OCI-LY7 (cell line): ENCODE data around the gene AADAC. TPM values are rescaled to one million over a fixed set of nuclear protein-coding genes. Genes with fewer than 3 reads are reported as not detected.

Source experiments
- BruUV-seq: library from RNA; stranded (reverse); fragments of 400-500 nt; replicated peaks from 2 replicates; lab custom pipeline; 2021; lab: Mats Ljungman, UMichigan
- CTCF ChIA-PET: fragments of 300-600 bp; sonication (Branson Sonifier 250); formaldehyde crosslinking; loops from one replicate; lab custom pipeline; 2022; ENCODE audit warnings: antibody characterized with exemption; ENCODE audit not compliant: unreplicated experiment; lab: Charles Lee
- POLR2A ChIA-PET: fragments of 300-600 bp; sonication (Branson Sonifier 250); formaldehyde crosslinking; loops from one replicate; lab custom pipeline; 2022; ENCODE audit warnings: antibody characterized with exemption; lab: Charles Lee
- DNase-seq: peaks from one replicate; pipeline ENCODE4 v3.0.0-alpha.2; 2015; ENCODE audit warnings: low spot score
- H2AFZ ChIP-seq: fragments of 200-600 bp; sonication (generic), shearing (Covaris generic); 2 replicates; pipeline ENCODE4 v1.6.1; 2014; ENCODE audit warnings: mild to moderate bottlenecking, antibody characterized with exemption, low read length, moderate library complexity
- H3K27ac ChIP-seq: fragments of 200-600 bp; sonication (generic); 2 replicates; pipeline ENCODE4 v1.5.1; 2014; ENCODE audit warnings: mixed run types, low read depth, mild to moderate bottlenecking, moderate library complexity, low read length, inconsistent platforms; ENCODE audit not compliant: poor library complexity, severe bottlenecking
- H3K36me3 ChIP-seq: fragments of 200-600 bp; sonication (generic); 2 replicates; pipeline ENCODE4 v1.6.1; 2014; ENCODE audit warnings: mild to moderate bottlenecking, antibody characterized with exemption, low read length, moderate library complexity, mixed read lengths; ENCODE audit not compliant: insufficient read depth
- H3K4me1 ChIP-seq: fragments of 200-600 bp; sonication (generic); 2 replicates; pipeline ENCODE4 v1.5.1; 2014; ENCODE audit warnings: mild to moderate bottlenecking, low read length; ENCODE audit not compliant: insufficient read depth, poor library complexity, severe bottlenecking
- H3K4me2 ChIP-seq: fragments of 200-600 bp; sonication (generic); 2 replicates; pipeline ENCODE4 v1.6.1; 2014; ENCODE audit warnings: mild to moderate bottlenecking, low read length
- H3K4me3 ChIP-seq: fragments of 200-600 bp; sonication (generic); 2 replicates; pipeline ENCODE4 v1.5.1; 2014; ENCODE audit warnings: mild to moderate bottlenecking, low read depth, low read length; ENCODE audit not compliant: poor library complexity, severe bottlenecking
- H3K79me2 ChIP-seq: fragments of 200-600 bp; sonication (generic); 2 replicates; pipeline ENCODE4 v1.6.1; 2016; ENCODE audit warnings: low read depth, mild to moderate bottlenecking, low read length, moderate library complexity, mixed read lengths; ENCODE audit not compliant: insufficient read depth
- H3K9me2 ChIP-seq: fragments of 200-600 bp; sonication (generic); 2 replicates; pipeline ENCODE4 v1.6.1; 2016; ENCODE audit warnings: mild to moderate bottlenecking, low read length, mixed read lengths; ENCODE audit not compliant: insufficient read depth
- H3K9me3 ChIP-seq: fragments of 200-600 bp; sonication (generic); 2 replicates; pipeline ENCODE4 v1.6.1; 2014; ENCODE audit warnings: mild to moderate bottlenecking, mixed run types, low read length, mixed read lengths
- H4K20me1 ChIP-seq: fragments of 200-600 bp; sonication (generic); 2 replicates; pipeline ENCODE4 v1.6.1; 2014; ENCODE audit warnings: mild to moderate bottlenecking, antibody characterized with exemption, low read length, moderate library complexity, mixed read lengths; ENCODE audit not compliant: insufficient read depth
- EZH2phosphoT487 ChIP-seq: fragments of 200-600 bp; sonication (generic); IDR thresholded peaks from 2 replicates; pipeline ENCODE4 v1.6.1; 2018; ENCODE audit warnings: low read depth, borderline replicate concordance, mild to moderate bottlenecking, mixed run types, antibody characterized with exemption, low read length, moderate library complexity, mixed read lengths
- intact Hi-C: fragments of 100-400 bp; cut with micrococcal nuclease; formaldehyde crosslinking; loops from one replicate; pipeline ENCODE4 v1.10.0; 2022; ENCODE audit not compliant: unreplicated experiment
- total RNA-seq, 2 experiments: library from RNA; depleted of rRNA in 1 of 2; stranded (reverse); fragments of >200 nt in 1 of 2; shearing (Covaris generic) in 1 of 2; gene quantifications; 2 replicates each; pipeline ENCODE4 v1.2.3, GENCODE V29; 2014 to 2022
- TF ChIP-seq, protein P1 (sequence below): fragments of 200-600 bp; sonication (generic); conservative IDR thresholded peaks from 2 replicates; pipeline ENCODE4 v1.5.1; 2014; ENCODE audit warnings: mild to moderate bottlenecking, antibody characterized with exemption, low read length, moderate library complexity, mixed read lengths

AADAC gene
- total RNA-seq, 2 experiments from 2014 or later = not detected

DNA sequence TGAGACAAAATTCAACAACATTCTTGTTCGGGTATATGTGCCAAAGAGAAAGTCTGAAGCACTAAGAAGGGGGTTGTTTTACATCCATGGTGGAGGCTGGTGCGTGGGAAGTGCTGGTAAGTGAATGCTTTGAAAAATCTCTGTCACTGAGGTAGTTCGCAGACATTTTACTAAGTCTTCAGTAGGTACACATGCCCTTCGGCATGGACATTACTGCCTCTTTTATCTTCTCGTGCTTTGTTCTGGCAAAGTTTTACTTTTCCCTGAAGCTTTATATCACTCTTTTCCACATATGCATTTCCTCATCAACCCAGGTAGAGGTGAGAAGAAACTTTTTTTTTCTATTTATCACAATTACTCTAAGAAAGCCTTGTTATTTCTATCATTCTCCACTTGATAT, 3.6 kb downstream of the AADAC start:
- no peak for TF ChIP-seq EZH2phosphoT487
- TF ChIP-seq, protein P1, sequence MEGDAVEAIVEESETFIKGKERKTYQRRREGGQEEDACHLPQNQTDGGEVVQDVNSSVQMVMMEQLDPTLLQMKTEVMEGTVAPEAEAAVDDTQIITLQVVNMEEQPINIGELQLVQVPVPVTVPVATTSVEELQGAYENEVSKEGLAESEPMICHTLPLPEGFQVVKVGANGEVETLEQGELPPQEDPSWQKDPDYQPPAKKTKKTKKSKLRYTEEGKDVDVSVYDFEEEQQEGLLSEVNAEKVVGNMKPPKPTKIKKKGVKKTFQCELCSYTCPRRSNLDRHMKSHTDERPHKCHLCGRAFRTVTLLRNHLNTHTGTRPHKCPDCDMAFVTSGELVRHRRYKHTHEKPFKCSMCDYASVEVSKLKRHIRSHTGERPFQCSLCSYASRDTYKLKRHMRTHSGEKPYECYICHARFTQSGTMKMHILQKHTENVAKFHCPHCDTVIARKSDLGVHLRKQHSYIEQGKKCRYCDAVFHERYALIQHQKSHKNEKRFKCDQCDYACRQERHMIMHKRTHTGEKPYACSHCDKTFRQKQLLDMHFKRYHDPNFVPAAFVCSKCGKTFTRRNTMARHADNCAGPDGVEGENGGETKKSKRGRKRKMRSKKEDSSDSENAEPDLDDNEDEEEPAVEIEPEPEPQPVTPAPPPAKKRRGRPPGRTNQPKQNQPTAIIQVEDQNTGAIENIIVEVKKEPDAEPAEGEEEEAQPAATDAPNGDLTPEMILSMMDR = no peak
- BruUV-seq = no TSS peak
- CTCF ChIA-PET = no interaction called here

DNA sequence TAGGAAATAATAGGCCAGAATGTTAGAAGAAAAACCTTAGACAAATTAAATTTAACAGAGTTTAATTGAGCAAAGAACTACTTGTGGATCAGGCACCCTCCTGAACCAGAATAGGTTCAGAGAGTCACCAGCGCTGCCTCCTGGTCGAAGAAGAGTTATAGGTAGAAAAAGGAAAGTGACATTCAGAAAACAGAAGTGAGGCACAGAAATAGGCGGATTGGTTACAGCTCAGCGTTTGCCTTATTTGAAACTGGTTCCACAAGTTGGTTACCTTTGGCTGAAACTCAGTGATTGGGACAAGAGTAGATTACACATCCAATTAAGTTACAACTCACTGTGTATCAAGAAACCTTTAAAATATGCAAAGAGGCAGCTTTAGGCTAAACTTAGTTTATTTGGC, 4.4 kb downstream of the AADAC start:
- CTCF ChIA-PET = no interaction called here
- no peaks in the 10 kb centered on the region for H3K79me2 ChIP-seq
- POLR2A ChIA-PET = no interaction called here

More for the DNA sequence above, 3.6 kb downstream of the AADAC start:
- Histone ChIP-seq H3K4me2 (no peak overlapping the region), H3K9me2 (no peaks in the 10 kb centered on the region), H4K20me1 (no peaks in the 10 kb centered on the region), H2AFZ (no peak overlapping the region), H3K4me3 (no peak overlapping the region), H3K79me2 (no peaks in the 10 kb centered on the region), H3K36me3 (no peaks in the 10 kb centered on the region), H3K27ac (no peak overlapping the region), H3K9me3 (no peaks in the 10 kb centered on the region), H3K4me1 (no peaks in the 10 kb centered on the region)
- POLR2A ChIA-PET = no interaction called here
- DNase-seq = no peak
- intact Hi-C loops = no loop called here

DNA sequence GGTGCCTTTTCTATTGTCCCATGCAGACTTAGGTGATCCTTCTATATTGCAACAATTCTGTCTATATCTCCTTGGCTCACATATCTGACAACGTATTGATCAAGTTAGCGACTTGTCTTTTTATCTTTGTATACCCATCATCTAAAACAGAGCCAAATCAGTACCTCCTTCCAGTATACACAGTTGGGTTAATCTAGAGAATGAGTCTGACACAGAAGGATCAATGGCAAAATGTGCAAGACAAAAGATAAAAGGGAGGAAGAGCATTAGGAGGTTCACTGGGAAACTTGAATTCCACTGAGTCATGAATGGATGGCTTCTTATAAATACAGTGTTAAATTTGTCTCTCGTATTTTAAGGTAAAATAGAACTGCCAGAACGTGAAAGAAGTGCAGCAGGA, 6.0 kb downstream of the AADAC start:
- TF ChIP-seq, protein P1 = no peak
- TF ChIP-seq EZH2phosphoT487 = no peak
- POLR2A ChIA-PET = interaction anchor here (0.6 kb wide), 1 partner anchor 13 kb away, joined by 5 read pairs; no protein-coding TSS in a partner anchor
- Histone ChIP-seq H3K4me3 (no peak overlapping the region), H3K4me1 (no peaks in the 10 kb centered on the region), H3K4me2 (no peak overlapping the region), H3K9me2 (no peaks in the 10 kb centered on the region), H2AFZ (no peak overlapping the region), H3K79me2 (no peaks in the 10 kb centered on the region), H3K36me3 (no peaks in the 10 kb centered on the region), H3K27ac (no peak overlapping the region), H4K20me1 (no peaks in the 10 kb centered on the region), H3K9me3 (no peaks in the 10 kb centered on the region)
- CTCF ChIA-PET = no interaction called here
- intact Hi-C loops = no loop called here
- no TSS peak for BruUV-seq
- DNase-seq = no peak

More for the DNA sequence above, 4.4 kb downstream of the AADAC start:
- intact Hi-C loops = no loop called here
- no TSS peak for BruUV-seq
- Histone ChIP-seq H3K4me1 (no peaks in the 10 kb centered on the region), H3K36me3 (no peaks in the 10 kb centered on the region), H4K20me1 (no peaks in the 10 kb centered on the region), H3K9me2 (no peaks in the 10 kb centered on the region), H3K4me2 (no peak overlapping the region), H3K27ac (no peak overlapping the region), H2AFZ (no peak overlapping the region), H3K9me3 (no peaks in the 10 kb centered on the region), H3K4me3 (no peak overlapping the region)
- TF ChIP-seq, protein P1 = no peak
- TF ChIP-seq EZH2phosphoT487 = no peak
- DNase-seq = no peak
